ENCODE measurements around the gene MAB21L4.

DNA sequence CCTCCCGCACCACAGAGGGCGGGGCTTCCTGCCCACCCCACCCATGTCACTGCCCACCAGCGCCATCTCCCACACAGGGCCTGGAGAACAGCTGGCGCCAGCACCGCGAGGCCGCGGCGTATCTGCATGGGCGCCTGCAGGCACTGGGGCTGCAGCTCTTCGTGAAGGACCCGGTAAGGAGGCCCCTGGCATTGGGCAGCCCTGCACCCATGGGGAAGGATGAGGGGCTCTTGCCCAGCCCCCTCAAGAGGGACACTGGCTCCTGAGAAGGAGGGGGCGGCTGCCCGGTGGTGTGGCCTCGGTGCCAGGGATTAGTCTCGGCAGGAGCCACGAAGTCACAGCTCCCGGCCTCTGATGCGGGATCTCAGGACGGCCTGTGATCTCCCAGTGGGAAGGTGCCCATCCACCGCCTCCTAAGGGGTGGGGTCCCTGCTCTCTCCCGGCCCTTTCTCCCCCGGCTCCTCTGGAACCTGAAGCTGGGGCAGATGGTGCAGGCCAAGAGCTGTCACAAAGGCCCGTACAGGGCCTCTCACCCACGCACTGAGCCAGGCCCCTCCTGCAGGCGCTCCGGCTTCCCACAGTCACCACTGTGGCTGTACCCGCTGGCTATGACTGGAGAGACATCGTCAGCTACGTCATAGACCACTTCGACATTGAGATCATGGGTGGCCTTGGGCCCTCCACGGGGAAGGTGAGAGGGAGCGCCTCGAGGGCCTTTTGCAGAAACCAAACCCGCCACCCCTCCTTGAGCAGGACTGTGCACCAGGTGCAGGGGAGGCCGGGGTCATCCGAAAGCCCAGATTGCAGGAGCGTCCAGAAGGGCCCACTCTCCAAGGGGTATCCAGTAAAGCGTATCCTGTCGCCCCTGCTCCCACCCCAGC lies 18.3 kb downstream of the MAB21L4 start:
- TF ChIP-seq, protein P1, sequence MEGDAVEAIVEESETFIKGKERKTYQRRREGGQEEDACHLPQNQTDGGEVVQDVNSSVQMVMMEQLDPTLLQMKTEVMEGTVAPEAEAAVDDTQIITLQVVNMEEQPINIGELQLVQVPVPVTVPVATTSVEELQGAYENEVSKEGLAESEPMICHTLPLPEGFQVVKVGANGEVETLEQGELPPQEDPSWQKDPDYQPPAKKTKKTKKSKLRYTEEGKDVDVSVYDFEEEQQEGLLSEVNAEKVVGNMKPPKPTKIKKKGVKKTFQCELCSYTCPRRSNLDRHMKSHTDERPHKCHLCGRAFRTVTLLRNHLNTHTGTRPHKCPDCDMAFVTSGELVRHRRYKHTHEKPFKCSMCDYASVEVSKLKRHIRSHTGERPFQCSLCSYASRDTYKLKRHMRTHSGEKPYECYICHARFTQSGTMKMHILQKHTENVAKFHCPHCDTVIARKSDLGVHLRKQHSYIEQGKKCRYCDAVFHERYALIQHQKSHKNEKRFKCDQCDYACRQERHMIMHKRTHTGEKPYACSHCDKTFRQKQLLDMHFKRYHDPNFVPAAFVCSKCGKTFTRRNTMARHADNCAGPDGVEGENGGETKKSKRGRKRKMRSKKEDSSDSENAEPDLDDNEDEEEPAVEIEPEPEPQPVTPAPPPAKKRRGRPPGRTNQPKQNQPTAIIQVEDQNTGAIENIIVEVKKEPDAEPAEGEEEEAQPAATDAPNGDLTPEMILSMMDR (tag by site-specific recombination; IDR thresholded peaks at IDR 0.05), result no peak
- TF ChIP-seq ZNF510 (tag by site-specific recombination; IDR thresholded peaks at IDR 0.05; ENCODE audit: insufficient replicate concordance) (no peak), ZNF223 (tag by site-specific recombination; IDR thresholded peaks at IDR 0.05) (no peak), ZNF184 (tag by site-specific recombination; IDR thresholded peaks at IDR 0.05) (no peak), ZNF558 (tag by site-specific recombination; IDR thresholded peaks at IDR 0.05) (no peak), ZNF707 (tag by site-specific recombination; IDR thresholded peaks at IDR 0.05) (no peak), WT1 (tag by site-specific recombination; IDR thresholded peaks at IDR 0.05) (no peak), ZNF239 (tag by site-specific recombination; IDR thresholded peaks at IDR 0.05) (no peak)
